Measurements from ENCODE around the gene ACBD6.

Gene ACBD6

GRCh38 chr1:180248731-180249681, 253.4 kb downstream of the ACBD6 start:
- in situ Hi-C loops (cut with MboI; ENCODE audit: low sequenced_read_pairs), result no loop called here

- in situ Hi-C loops (cut with MboI; ENCODE audit: low sequenced_read_pairs), result no loop called here
These were observed 254.2 kb downstream of the ACBD6 start for GRCh38 chr1:180248176-180248575.

- in situ Hi-C loops (cut with MboI; ENCODE audit: low sequenced_read_pairs), result no loop called here
These were observed 254.8 kb downstream of the ACBD6 start for GRCh38 chr1:180247580-180247979.

- in situ Hi-C loops (cut with MboI; ENCODE audit: low sequenced_read_pairs), result no loop called here
These were observed 255.3 kb downstream of the ACBD6 start for GRCh38 chr1:180247061-180247460.

- in situ Hi-C loops (cut with MboI; ENCODE audit: low sequenced_read_pairs), result no loop called here
These were observed 255.8 kb downstream of the ACBD6 start for GRCh38 chr1:180246579-180246978.

- in situ Hi-C loops (cut with MboI; ENCODE audit: low sequenced_read_pairs), result no loop called here
These were observed 257.5 kb downstream of the ACBD6 start for GRCh38 chr1:180244840-180245239.

- in situ Hi-C loops (cut with MboI; ENCODE audit: low sequenced_read_pairs), result no loop called here
These were observed 258.7 kb downstream of the ACBD6 start for GRCh38 chr1:180243517-180244221.

- in situ Hi-C loops (cut with MboI; ENCODE audit: low sequenced_read_pairs), result no loop called here
These were observed 260.4 kb downstream of the ACBD6 start for GRCh38 chr1:180241716-180242544.

- in situ Hi-C loops (cut with MboI; ENCODE audit: low sequenced_read_pairs), result no loop called here
These were observed 263.0 kb downstream of the ACBD6 start for GRCh38 chr1:180239145-180240096.

- in situ Hi-C loops (cut with MboI; ENCODE audit: low sequenced_read_pairs), result no loop called here
These were observed 263.7 kb downstream of the ACBD6 start for GRCh38 chr1:180238675-180239074.
